A549 treated with DMSO at 1 μM for 4 hours (cell line): Measurements from ENCODE around the gene NYNRIN. TPM values are rescaled to one million over a fixed set of nuclear protein-coding genes. Genes with fewer than 3 reads are reported as not detected.

Experiments
- total RNA-seq: library from RNA; stranded (reverse); fragments of 200-300 nt; extraction: Qiagen RNA extraction; gene quantifications from 5 replicates; pipeline ENCODE4 v1.2.3, GENCODE V29; 2022; ENCODE audit warnings: low read depth

NYNRIN gene
- total RNA-seq: 0.19 to 0.40 TPM (median 0.20 TPM) in 5 replicates

GRCh38 chr14:24398653-24399446 is at the start of gene NYNRIN:
TSS of gene NYNRIN (plus strand) at chr14:24399003. CDS start at chr14:24399247, 244 bp downstream.

GRCh38 chr14:24367514-24368211 is 31.1 kb upstream of the NYNRIN start, which contains the start of gene NFATC4:
TSS of gene NFATC4 (plus strand) at chr14:24368184. CDS start at chr14:24368341, 157 bp downstream.

GRCh38 chr14:24429395-24430142 is 30.8 kb downstream of the NYNRIN start, which contains the start of the genes CBLN3 and KHNYN:
TSS of gene CBLN3 (minus strand) at chr14:24429668. CDS start at chr14:24429054, 614 bp downstream.
TSS of gene KHNYN (plus strand) at chr14:24429954. CDS start at chr14:24430731, 777 bp downstream.

GRCh38 chr14:24442240-24443052 is 43.6 kb downstream of the NYNRIN start, which contains the start of gene SDR39U1:
TSS of gene SDR39U1 (minus strand) at chr14:24442776. CDS start at chr14:24442769, 7 bp downstream.

Other genes with a start within 250 kb of the NYNRIN start
- 14.6 to 21.4 TPM (median 16.7 TPM) in 5 replicates for gene IRF9, start 237.7 kb upstream of the NYNRIN start, total RNA-seq
- 3.4 to 6.4 TPM (median 4.3 TPM) in 5 replicates for gene REC8, start 226.9 kb upstream of the NYNRIN start, total RNA-seq
- 79.6 to 102 TPM (median 88.2 TPM) in 5 replicates for gene IPO4, start 210.2 kb upstream of the NYNRIN start, total RNA-seq
- gene TM9SF1, start 203.6 kb upstream of the NYNRIN start, total RNA-seq: 65.1 to 72.9 TPM (median 67.8 TPM) in 5 replicates
- gene TSSK4, start 193.3 kb upstream of the NYNRIN start, total RNA-seq: 0.07 TPM in 1 of 5 replicates, not detected in the others
- 79.6 to 96.4 TPM (median 82.0 TPM) in 5 replicates for gene CHMP4A, start 185.5 kb upstream of the NYNRIN start, total RNA-seq
- 27.9 to 35.3 TPM (median 29.6 TPM) in 5 replicates for gene MDP1, start 182.9 kb upstream of the NYNRIN start, total RNA-seq
- gene NEDD8, start 166.6 kb upstream of the NYNRIN start, total RNA-seq: 427 to 475 TPM (median 451 TPM) in 5 replicates
- 52.4 to 64.1 TPM (median 56.5 TPM) in 5 replicates for gene GMPR2, start 166.1 kb upstream of the NYNRIN start, total RNA-seq
- gene TINF2, start 156.4 kb upstream of the NYNRIN start, total RNA-seq: 32.6 to 41.9 TPM (median 37.8 TPM) in 5 replicates
- gene TGM1, start 135.8 kb upstream of the NYNRIN start, total RNA-seq: 0.60 to 1.1 TPM (median 0.83 TPM) in 5 replicates
- gene RABGGTA, start 127.4 kb upstream of the NYNRIN start, total RNA-seq: 12.5 to 19.5 TPM (median 16.6 TPM) in 5 replicates
- gene DHRS1, start 99.2 kb upstream of the NYNRIN start, total RNA-seq: 10.9 to 13.5 TPM (median 11.8 TPM) in 5 replicates
- 15.6 to 19.7 TPM (median 18.9 TPM) in 5 replicates for gene NOP9, start 99.2 kb upstream of the NYNRIN start, total RNA-seq
- 0.14 to 0.70 TPM (median 0.29 TPM) in 5 replicates for gene CIDEB, start 91.0 kb upstream of the NYNRIN start, total RNA-seq
- gene LTB4R2, start 88.9 kb upstream of the NYNRIN start, total RNA-seq: 2.4 to 5.7 TPM (median 4.7 TPM) in 5 replicates
- gene LTB4R, start 87.5 kb upstream of the NYNRIN start, total RNA-seq: 3.4 to 8.6 TPM (median 5.6 TPM) in 5 replicates
- gene ADCY4, start 63.9 kb upstream of the NYNRIN start, total RNA-seq: not detected in 5 replicates
- gene RIPK3, start 59.0 kb upstream of the NYNRIN start, total RNA-seq: not detected in 5 replicates
- 0.10 to 0.38 TPM (median 0.20 TPM) in 4 of 5 replicates, not detected in the other for gene NFATC4, start 30.8 kb upstream of the NYNRIN start, total RNA-seq
- 1.3 to 1.9 TPM (median 1.5 TPM) in 5 replicates for gene CBLN3, start 30.7 kb downstream of the NYNRIN start, total RNA-seq
- gene KHNYN, start 31.0 kb downstream of the NYNRIN start, total RNA-seq: 26.3 to 30.9 TPM (median 29.6 TPM) in 5 replicates
- 42.5 to 52.7 TPM (median 46.6 TPM) in 5 replicates for gene SDR39U1, start 43.8 kb downstream of the NYNRIN start, total RNA-seq
- not detected in 5 replicates for gene CMA1, start 109.3 kb downstream of the NYNRIN start, total RNA-seq
- gene CTSG, start 177.2 kb downstream of the NYNRIN start, total RNA-seq: not detected in 5 replicates
- gene GZMH, start 210.7 kb downstream of the NYNRIN start, total RNA-seq: not detected in 5 replicates
- gene GZMB, start 235.2 kb downstream of the NYNRIN start, total RNA-seq: not detected in 5 replicates